CD1c-positive myeloid dendritic cell (primary cell): Measurements from ENCODE around the gene STXBP5.

Source experiments
- DNase-seq: peaks from one replicate; pipeline ENCODE4 v3.0.0-alpha.2; 2016; ENCODE audit errors: extremely low spot score

Gene STXBP5

GRCh38 chr6:147434516-147434915 is 230.3 kb downstream of the STXBP5 start:
- DNase-seq = no peak

- no peak for DNase-seq
Observed at GRCh38 chr6:147437615-147438014, 233.4 kb downstream of the STXBP5 start.

GRCh38 chr6:147438758-147439528 is 234.7 kb downstream of the STXBP5 start:
- no peak for DNase-seq
